HG03135 (cell line): Measurements from ENCODE around the gene FGFRL1.

ENCODE experiments used
- ATAC-seq: cut with Tn5 transposase; IDR thresholded peaks from one replicate; pipeline ENCODE4 v1.9.1; 2021; ENCODE audit warnings: mild to moderate bottlenecking, moderate library complexity; ENCODE audit not compliant: unreplicated experiment

The FGFRL1 gene, protein sequence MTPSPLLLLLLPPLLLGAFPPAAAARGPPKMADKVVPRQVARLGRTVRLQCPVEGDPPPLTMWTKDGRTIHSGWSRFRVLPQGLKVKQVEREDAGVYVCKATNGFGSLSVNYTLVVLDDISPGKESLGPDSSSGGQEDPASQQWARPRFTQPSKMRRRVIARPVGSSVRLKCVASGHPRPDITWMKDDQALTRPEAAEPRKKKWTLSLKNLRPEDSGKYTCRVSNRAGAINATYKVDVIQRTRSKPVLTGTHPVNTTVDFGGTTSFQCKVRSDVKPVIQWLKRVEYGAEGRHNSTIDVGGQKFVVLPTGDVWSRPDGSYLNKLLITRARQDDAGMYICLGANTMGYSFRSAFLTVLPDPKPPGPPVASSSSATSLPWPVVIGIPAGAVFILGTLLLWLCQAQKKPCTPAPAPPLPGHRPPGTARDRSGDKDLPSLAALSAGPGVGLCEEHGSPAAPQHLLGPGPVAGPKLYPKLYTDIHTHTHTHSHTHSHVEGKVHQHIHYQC

DNA sequence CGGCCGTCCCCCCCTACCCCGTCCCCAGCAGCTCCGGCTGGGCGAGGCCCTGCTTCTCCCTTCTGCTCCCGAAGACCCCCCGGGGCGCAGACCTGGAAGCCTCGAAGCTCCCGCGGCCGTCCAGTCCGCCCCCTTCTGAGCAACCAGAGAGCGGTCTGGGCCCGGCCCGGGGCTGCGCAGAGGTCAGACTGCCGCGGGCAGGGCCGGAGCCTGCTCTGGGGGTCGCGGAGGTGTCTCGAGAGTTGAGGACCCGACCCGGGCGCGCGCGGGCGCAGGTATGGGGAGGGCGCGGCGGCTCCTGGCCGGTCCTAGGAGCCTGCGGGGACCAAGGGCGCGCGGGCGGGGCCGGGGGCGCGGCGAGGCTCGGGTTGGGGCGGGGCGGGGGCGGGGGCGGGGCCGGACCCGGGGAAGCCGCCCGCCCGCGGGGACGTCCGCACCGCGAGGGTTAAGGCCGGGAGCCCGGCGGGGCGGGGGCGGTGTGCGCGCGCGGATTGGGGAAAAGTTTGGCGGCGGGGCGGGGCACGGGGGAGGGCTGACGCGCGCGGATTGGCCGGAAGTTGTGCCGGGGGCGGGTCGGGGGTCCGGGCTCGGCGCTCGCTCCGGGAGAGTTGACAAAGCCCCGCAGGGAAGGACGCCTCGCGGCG, at the start of gene FGFRL1:
Gene FGFRL1, plus strand, starts transcription at position 605 of the 644 bp plus-strand sequence. CDS start 860 bp downstream, outside the sequence.
- ATAC-seq = peak; percentile 35

DNA sequence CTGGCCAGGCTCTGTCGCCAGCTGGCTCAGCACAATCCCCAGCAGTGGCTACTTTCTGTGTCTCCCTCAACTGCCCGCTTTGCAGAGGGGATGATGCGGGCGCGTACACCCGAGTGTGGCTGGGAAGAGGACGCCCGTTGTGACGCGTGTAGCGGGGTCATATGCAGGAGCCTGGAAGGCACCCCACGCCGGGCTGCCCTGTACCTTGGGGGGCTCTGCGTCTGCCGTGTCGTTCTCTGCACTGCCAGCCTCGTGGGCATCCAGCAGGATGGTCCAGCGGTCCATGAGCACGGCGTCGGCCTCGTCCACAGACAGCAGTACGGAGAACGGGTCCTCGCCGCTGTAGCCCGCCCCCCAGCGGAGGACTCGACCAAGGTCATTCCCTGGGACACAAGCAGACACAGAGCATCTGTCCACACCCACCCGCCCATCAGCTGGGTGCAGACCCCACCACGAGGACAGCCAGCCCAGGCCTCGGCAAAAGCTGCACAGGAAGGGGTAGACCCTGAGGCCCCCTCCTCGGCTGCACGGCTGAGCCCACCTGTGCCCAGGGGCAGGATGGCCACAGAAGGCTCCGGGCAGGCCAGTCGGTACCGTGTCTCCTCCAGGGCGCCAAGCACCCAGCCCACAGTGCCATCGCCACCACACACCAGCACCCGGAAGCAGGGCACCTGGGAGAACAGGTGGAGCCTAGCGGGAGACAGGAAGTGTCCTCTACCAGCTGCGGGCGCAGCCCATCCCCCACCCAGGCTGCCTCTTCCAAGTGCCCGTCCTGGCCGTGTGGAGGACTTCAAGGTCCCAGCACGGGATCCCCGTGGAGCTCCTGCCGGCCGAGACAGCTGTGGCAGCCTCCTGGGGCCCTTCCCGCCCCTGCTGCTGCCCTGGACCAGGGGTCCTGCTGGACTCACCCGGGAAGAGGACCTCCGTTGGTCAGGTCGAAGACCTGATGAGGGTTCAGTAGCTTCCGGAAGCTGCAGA, 48.9 kb upstream of the FGFRL1 start:
- no peak for ATAC-seq

DNA sequence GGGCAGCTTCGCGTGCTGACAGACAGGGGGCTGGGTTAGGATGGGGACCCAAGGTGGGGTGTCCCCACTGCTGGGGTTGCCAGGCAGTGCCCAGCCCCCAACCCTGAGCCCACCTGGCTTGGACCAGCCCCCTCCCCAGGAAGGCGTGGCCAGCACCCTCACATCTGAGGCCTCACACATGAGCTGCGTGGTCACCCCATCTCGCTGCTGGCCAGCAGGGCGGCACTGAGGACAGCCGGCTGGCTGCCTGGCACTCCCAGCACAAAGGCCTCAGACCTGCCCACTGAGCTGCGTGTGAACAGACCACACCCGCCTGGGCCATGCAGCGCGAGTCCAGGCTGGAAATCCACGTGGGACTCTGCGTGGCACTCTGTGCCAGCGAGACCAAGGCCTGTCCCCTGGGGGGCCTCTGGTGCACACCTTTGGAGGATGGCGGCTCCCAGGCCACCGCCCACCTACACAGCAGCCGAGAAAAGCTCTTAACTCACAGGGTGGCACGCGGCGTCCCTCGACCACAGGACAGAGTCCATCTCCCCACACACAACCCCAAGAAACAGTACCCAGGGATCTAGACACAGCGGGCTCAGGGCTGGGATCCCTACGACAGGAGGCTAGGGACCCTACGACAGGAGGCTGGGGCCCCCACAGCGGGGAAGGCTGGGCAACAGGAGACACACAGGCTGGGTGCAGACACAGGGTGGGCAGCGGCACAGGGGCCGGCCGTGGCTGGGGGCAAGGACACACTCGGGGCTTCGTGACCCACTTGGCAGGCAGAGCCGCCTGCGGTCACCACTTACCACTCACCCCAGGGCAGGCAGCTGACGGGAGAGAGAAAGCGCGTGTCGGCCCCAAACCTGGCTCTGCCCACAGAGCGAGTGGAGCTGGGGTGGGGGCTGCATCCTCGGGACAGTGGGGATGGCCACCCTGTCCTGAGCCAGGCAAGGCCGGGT, 47.9 kb upstream of the FGFRL1 start:
- ATAC-seq = no peak

DNA sequence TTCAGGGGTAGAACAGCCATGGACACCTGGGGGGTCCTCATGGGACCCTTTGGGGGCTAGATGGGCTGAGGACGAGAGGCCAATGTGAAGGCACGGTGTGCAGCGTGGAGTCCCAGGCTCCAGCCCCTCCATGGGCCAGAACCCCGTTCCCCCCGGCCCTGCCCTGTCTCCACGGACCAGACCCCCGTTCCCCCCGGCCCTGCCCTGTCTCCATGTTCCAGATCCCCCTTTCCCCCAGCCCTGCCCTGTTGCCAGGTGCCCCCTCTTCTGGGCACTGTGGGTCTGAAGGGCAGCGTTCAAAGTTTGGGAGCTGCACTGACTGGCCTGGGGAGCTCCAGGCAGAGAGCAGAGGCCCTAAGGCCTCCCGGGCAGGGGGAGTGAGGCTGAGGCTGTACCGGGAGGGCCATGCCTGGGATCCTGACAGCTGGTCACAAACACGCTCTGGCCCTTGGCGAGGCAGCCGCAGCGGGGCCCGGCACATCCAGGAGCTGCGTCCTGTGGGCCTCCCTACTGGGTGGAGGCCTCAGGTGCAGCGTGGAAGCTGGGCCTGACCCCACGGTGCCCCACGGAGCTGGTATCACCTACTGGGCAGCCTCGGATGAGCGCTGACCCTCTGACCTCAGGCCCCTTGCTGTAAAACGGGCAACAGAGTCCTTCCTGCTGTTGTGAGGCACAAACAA, 46.9 kb upstream of the FGFRL1 start:
- ATAC-seq = no peak

DNA sequence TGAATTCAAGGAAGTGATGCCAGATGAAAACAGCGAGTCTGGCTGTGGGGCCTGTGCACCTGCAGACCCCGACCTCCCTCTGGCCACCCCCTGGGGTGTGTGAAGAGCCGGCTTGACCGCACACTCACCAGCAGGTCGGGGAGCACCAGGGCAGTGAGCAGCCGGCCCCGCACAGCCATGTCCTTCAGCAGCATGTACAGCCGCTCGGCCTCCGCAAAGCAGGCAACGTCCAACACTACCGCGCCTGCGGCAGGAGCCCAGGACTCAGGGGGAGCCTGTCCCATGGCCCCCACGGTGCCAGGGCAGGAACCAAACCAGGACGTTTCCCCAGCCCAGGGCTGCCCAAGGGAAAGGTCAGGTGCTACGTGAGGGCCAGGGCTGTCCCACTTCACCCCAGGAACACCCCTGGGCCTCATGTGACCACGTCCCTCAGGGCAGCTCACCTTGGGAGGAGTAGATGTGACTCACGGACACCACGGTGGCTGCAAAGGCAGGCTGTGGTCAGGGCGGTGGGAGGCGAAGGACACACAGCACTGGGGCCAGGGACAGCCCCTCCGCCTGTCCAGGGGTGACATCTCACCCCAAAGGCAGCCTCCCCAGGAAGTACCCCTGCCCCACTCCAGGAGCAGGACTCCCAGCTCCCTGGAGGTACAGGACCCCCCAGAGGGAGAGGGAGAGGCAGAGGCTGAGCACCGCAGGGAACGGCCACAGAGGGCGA, 46.2 kb upstream of the FGFRL1 start:
- no peak for ATAC-seq

DNA sequence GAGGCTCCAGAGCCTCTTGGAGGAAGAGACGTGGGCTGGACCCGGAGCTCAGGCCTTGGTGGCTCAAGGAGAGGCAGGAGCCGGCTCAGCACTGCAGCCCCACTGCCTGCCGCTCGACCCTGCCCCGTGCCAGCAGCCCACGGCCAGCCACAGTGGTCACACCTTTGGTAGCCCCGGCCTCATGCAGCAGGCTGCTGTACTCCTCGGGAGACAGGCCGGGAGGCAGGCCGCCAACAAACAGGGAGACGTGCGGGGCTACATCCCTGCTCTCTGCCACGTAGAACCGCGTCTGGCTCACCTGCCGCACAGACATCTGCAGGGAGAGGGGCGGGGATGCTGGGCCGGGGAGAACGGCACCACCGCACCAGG, 45.7 kb upstream of the FGFRL1 start:
- ATAC-seq = no peak

DNA sequence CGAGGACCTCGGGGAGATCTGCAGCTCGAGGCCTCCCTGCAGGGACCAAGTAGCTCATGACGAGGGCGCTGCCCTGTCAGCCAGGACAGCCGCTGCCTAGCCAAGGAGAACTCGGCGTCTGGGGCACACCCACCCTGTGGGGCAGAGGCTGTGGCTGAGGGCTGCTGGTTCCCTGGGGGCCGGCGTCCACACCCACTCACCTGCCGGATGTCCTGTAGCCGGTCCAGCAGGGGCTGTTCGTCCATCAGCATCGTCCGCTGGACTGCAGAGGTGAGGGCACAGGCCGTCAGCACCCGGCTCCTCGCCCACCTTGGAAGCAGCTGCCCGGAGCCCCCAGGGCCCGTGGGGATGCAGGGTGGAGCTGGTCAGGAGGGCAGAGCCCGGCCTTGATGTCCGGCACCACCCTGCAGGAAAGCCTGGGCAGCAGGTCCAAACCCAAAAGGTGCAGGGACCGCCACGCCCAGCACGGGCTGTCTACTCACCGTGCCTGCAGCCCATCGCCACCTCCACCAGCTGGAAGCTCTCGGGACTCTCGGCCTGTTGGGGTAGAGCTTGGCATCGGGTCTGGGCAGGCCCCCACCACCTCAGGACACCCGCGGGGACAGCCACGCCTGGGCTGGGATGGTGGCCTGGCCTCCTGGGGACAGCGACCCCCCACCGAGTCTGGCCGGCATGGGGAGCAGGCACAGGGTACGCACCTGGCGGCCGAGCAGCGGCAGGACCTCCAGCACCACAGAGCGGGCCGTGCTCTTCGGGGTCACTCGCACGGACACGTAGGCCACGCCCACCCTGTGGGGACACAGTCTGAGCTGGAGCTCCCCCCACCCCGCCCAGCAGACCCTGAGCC, 44.9 kb upstream of the FGFRL1 start:
- ATAC-seq = no peak

DNA sequence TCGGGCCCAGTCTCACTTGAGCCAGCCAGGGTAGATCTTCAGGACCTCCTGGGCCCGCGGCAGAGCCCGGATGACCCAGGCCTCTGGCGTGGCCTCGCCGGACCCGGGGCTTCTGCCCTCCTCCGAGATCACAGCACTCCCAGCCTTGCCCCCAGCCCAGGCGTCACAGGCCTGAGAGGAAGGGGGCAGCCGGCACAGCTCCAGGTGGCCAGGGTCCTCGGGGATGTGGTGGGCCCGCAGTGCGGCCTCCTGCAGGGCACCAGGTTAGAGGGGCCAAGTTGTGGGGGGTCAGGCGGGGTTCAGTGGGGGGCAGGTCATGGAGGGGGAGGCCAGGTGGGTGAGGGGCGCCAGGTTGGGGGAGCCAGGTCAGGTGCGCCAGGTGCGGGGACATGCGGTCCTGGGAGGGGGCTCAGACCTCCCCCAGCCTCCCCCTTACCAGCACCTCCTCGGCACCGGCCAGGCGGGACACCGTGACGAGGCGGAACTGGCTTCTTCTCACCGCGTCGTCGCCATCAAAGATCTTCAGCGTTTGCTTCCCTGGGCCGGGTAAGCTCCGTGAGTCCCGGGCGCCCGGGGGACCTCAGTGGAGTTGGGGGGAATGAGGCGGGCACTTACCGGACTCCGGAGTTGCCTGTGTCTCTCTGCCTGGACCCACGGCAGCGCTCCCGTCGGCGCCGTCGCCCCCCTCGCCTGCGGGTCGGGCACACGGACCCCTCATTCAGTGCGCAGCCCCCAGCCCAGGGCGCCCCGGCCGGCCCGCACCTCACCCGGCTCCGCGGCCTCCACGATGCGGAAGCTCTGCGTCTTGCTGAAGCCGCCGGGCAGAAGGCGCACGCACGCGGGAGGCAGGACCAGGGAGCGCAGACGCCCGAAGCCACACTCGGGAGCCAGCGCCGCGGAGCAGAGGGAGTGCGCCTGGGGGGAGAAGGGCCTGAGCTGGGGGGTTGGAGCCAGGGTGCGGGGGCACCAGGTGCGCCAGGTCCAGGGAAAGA, 44.0 kb upstream of the FGFRL1 start:
- no peak for ATAC-seq

DNA sequence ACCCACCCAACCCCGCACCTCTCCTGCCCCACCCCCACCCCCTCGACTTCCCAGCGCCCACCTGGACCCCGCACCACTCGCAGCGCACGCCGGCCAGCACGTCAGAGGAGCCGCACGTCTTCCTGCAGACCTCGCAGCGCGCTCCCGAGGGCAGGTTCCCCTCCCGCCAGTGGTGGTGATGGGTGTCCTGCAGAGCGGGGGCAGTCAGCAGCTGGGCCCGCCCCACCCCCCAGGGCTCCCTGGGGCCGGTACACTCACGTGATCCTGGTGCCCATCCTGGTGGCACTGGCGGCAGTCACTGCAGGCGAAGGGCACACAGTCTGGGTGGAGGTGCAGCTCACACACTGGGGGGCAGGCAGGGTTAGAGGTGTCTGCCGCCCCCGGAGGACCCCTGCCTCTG, 43.2 kb upstream of the FGFRL1 start:
- ATAC-seq = no peak

DNA sequence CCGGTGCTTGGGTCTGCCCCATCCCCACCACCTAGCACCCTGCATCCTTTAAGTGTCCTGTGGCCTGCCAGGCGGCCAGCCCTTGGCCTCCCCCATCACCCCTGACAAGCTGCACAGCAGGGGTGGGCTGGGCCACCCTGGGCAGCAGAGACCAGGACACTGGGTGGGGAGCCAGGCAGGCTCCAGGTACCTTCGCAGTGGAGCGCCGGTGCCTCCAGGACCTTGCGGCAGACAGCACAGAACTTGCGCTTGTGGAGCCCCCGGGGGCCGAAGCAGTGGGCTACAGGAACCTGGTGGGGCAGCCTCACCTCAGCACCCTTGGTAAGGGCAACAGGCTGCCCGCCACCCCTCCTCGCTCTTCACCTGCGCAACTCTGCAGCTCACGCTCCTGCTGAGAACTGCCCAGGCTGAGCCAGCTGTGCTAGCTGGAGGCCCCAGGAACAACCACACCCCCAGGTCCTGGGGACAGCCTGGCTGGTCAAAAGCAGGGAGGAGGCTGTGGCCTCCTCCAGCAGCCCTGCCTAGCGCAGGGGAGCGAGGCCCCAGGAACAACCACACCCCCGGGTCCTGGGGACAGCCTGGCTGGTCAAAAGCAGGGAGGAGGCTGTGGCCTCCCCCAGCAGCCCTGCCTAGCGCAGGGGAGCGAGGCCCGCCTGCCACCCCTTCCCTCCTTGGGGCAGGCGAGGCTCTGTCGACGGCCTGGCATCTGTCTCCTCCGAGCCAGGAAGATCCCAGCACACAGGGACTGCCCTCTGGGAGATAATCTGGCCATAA, 42.6 kb upstream of the FGFRL1 start:
- no peak for ATAC-seq

DNA sequence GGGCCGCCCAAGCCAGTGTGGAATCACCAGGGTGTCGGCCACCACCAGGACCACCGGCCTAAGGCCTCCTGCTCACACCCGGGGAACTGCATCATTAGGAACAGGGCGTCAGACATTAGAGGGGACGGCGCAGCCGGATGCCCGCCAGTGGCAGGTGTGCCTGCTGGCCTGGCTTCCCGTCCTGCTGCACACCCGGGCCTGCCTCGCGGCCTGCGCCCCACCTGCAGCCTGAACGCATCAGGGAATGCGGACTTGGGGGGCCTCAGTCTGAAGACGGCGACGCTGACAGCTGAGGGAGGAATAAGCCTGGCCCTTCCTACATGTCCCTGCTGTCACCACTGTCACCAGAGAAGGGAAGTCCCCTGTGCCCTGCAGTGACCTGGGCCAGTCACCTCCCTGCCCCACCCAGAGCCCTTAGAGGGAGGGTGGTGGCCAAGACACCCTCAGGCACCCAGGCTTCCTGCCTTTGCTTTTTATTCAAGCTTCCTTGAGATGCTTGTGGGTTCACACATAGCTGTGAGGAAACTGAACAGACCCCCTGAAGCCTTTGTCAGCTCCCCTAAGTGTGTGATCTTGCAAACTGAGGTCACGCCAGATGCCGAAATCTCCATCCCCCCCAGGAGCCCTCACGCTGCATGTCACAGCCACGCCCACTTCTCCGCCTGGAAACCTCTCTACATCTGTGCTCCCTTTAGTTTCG, 41.2 kb upstream of the FGFRL1 start:
- ATAC-seq = no peak

DNA sequence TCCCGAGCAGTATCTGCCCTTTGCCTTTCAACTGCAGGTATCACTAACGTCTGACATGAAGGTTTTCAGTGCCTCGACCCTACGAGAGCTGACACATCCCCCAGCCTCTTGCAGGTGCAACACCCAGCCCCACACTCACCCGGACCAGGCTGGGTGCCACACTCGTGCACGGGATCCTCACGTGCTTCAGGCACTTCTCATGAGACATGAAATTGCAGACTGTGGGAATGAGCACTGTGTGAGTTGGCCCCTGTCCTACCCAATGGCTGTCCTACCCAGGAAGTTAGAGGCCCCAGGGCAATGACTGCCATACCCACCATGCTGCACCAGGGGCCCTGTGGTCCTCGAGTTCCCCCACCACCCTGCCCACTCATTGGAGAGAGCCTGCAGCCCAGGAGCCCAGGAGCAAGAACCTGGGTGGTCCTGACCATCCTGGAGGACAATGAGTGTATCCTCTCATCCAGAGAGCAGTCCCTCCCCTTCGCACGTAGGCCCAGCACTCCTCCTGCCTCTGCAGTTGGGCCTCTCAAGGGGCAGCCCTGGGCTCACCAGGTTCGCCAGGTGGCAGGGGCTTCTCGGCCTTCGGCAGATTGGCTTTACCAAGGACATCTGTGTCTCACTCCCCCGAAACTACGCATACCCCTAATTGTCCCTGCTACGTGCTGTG, 40.4 kb upstream of the FGFRL1 start:
- no peak for ATAC-seq

DNA sequence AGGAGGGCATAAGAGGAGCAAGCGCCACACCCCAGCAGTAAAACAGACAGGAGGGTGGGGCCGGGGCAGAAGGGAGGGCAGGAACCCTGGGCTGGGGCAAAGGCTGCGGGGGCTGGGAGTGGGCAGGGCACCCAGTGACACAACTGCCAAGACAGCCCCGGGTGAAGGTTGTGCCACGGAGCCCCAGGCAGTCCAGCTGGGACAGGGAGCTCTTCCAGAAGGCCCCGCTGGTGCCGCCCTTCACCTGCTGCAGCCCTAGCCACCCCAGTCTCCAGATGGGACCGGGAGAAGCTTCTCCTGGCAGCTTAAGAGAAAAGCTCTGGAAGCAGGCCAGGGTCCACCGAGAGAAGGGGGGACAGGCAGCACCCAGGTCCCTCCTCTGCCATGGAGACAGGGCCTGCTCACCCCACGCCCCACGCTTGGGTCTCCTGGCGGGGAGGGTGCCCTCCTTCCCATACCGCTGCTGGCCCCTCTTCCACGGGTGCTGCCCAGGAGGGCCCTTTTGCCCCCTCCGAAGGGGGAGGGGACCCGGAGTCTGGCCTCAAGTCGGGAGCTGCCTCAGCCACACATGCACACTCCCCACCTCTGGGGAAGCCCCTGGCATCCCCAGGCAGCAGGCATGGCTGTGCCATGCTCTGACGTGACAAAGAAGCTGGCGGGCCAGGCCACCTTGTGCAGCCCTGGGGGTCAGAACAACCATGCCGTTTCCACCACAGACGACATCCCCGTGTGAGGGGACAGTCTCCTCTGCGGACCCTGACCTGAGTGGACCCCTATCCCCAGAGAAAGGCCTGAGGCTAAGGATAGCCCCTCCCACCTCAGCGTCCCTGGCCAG, 39.5 kb upstream of the FGFRL1 start:
- ATAC-seq = no peak
